ENCODE measurements around the gene SRGAP3.

SRGAP3 gene

GRCh38 chr3:9226326-9226725, 23.1 kb downstream of the SRGAP3 start:
- Histone ChIP-seq H3K4me3 (ENCODE audit: severe bottlenecking) (no peak overlapping the region), H3K9me3 (ENCODE audit: severe bottlenecking) (no peaks in the 10 kb centered on the region), H3K27ac (ENCODE audit: poor library complexity, severe bottlenecking) (no peak overlapping the region), H3K27me3 (ENCODE audit: insufficient read depth, poor library complexity, severe bottlenecking) (no peaks in the 10 kb centered on the region), H3K36me3 (ENCODE audit: low read depth) (no peaks in the 10 kb centered on the region), H3K4me1 (ENCODE audit: insufficient read depth, poor library complexity, severe bottlenecking) (peaks cover 6% of the 10 kb centered on the region)
- no peak for TF ChIP-seq CTCF (IDR thresholded peaks at IDR 0.05; ENCODE audit: poor library complexity, severe bottlenecking)
- DNase-seq (ENCODE audit: low spot score) (no peak), ATAC-seq (ENCODE audit: low read depth) (peak; percentile 64)

- H3K9me3 ChIP-seq (ENCODE audit: severe bottlenecking): no peaks in the 10 kb centered on the region
- no peak overlapping the region for H3K4me3 ChIP-seq (ENCODE audit: severe bottlenecking)
- H3K4me1 ChIP-seq (ENCODE audit: insufficient read depth, poor library complexity, severe bottlenecking): peaks cover 6% of the 10 kb centered on the region
- ATAC-seq (ENCODE audit: low read depth) (no peak), DNase-seq (ENCODE audit: low spot score) (no peak)
- TF ChIP-seq CTCF (IDR thresholded peaks at IDR 0.05; ENCODE audit: poor library complexity, severe bottlenecking): no peak
- H3K27ac ChIP-seq (ENCODE audit: poor library complexity, severe bottlenecking): no peak overlapping the region
- H3K36me3 ChIP-seq (ENCODE audit: low read depth): no peaks in the 10 kb centered on the region
- H3K27me3 ChIP-seq (ENCODE audit: insufficient read depth, poor library complexity, severe bottlenecking): no peaks in the 10 kb centered on the region
These were observed 24.2 kb downstream of the SRGAP3 start for GRCh38 chr3:9225268-9225667.

GRCh38 chr3:9224490-9224889, 25.0 kb downstream of the SRGAP3 start:
- Histone ChIP-seq H3K4me1 (ENCODE audit: insufficient read depth, poor library complexity, severe bottlenecking) (peaks cover 6% of the 10 kb centered on the region), H3K9me3 (ENCODE audit: severe bottlenecking) (no peaks in the 10 kb centered on the region), H3K27ac (ENCODE audit: poor library complexity, severe bottlenecking) (no peak overlapping the region), H3K36me3 (ENCODE audit: low read depth) (no peaks in the 10 kb centered on the region), H3K27me3 (ENCODE audit: insufficient read depth, poor library complexity, severe bottlenecking) (no peaks in the 10 kb centered on the region), H3K4me3 (ENCODE audit: severe bottlenecking) (no peak overlapping the region)
- ATAC-seq (ENCODE audit: low read depth): peak; percentile 21; the same call in 1 of the 3 replicates
- no peak for DNase-seq (ENCODE audit: low spot score)
- no peak for TF ChIP-seq CTCF (IDR thresholded peaks at IDR 0.05; ENCODE audit: poor library complexity, severe bottlenecking)

- DNase-seq (ENCODE audit: low spot score) (no peak), ATAC-seq (ENCODE audit: low read depth) (no peak)
- no peak overlapping the region for H3K4me3 ChIP-seq (ENCODE audit: severe bottlenecking)
- no peaks in the 10 kb centered on the region for H3K9me3 ChIP-seq (ENCODE audit: severe bottlenecking)
- H3K36me3 ChIP-seq (ENCODE audit: low read depth): no peaks in the 10 kb centered on the region
- no peak overlapping the region for H3K27ac ChIP-seq (ENCODE audit: poor library complexity, severe bottlenecking)
- TF ChIP-seq CTCF (IDR thresholded peaks at IDR 0.05; ENCODE audit: poor library complexity, severe bottlenecking): no peak
- H3K27me3 ChIP-seq (ENCODE audit: insufficient read depth, poor library complexity, severe bottlenecking): no peaks in the 10 kb centered on the region
- peaks cover 6% of the 10 kb centered on the region for H3K4me1 ChIP-seq (ENCODE audit: insufficient read depth, poor library complexity, severe bottlenecking)
These were observed 25.8 kb downstream of the SRGAP3 start for GRCh38 chr3:9223672-9224071.

- DNase-seq (ENCODE audit: low spot score): no peak
- H3K4me3 ChIP-seq (ENCODE audit: severe bottlenecking): no peak overlapping the region
- H3K4me1 ChIP-seq (ENCODE audit: insufficient read depth, poor library complexity, severe bottlenecking): peaks cover 6% of the 10 kb centered on the region
- H3K27me3 ChIP-seq (ENCODE audit: insufficient read depth, poor library complexity, severe bottlenecking): no peaks in the 10 kb centered on the region
- no peak for TF ChIP-seq CTCF (IDR thresholded peaks at IDR 0.05; ENCODE audit: poor library complexity, severe bottlenecking)
- H3K36me3 ChIP-seq (ENCODE audit: low read depth): no peaks in the 10 kb centered on the region
- ATAC-seq (ENCODE audit: low read depth): no peak
- H3K9me3 ChIP-seq (ENCODE audit: severe bottlenecking): no peaks in the 10 kb centered on the region
- no peak overlapping the region for H3K27ac ChIP-seq (ENCODE audit: poor library complexity, severe bottlenecking)
These were observed 26.3 kb downstream of the SRGAP3 start for GRCh38 chr3:9222956-9223639.
